B cell (primary cell): ENCODE data around the gene MAN1B1. TPM values are rescaled to one million over a fixed set of nuclear protein-coding genes. Genes with fewer than 3 reads are reported as not detected.
A peak's percentile ranks its signal among the peaks of the same experiment; 100 is the strongest.

Experiments
- ATAC-seq: fragments of 200-7000 bp; cut with Tn5 transposase; one replicate; pipeline ENCODE4 v1.10.0; 2021; ENCODE audit warnings: low read depth, mild to moderate bottlenecking, moderate number of reproducible peaks, moderate library complexity
- CTCF ChIA-PET: fragments of 350-600 bp; sonication (Branson Sonifier 250); formaldehyde crosslinking; loops from one replicate; lab custom pipeline; 2021; ENCODE audit warnings: antibody characterized with exemption, inconsistent platforms; lab: Charles Lee
- POLR2A ChIA-PET: fragments of 350-600 bp; sonication (Branson Sonifier 250); formaldehyde crosslinking; loops from one replicate; lab custom pipeline; 2021; ENCODE audit warnings: antibody characterized with exemption; lab: Charles Lee
- DNase-seq: peaks from one replicate; pipeline ENCODE4 v3.0.0; 2013
- H2AFZ ChIP-seq: 2 replicates; pipeline ENCODE4 v1.6.1; 2012; ENCODE audit warnings: mild to moderate bottlenecking, low read depth, low read length; ENCODE audit not compliant: insufficient read depth, poor library complexity, severe bottlenecking
- H3K27ac ChIP-seq, 2 donors: 1 replicate in 1 of 2; 2 replicates in 1 of 2; pipeline ENCODE4 v1.5.1; 2012 to 2013; ENCODE audit warnings: low read length in 2 of 2, mild to moderate bottlenecking in 2 of 2, moderate library complexity in 1 of 2
- H3K27me3 ChIP-seq, 4 experiments: fragments of 200-600 bp in 1 of 4; sonication (generic) in 1 of 4; replicated peaks in 1 of 4; 1 replicate in 2 of 4; 2 replicates in 2 of 4; pipeline versions ENCODE4 v1.6.1 to v1.7.0; 2013 to 2016; ENCODE audit warnings: low read length in 3 of 4, mild to moderate bottlenecking in 2 of 4, mixed read lengths in 1 of 4, moderate library complexity in 1 of 4; ENCODE audit not compliant: insufficient read depth in 4 of 4, control insufficient read depth in 3 of 4; ENCODE audit errors: control extremely low read depth in 1 of 4
- H3K36me3 ChIP-seq, 2 experiments: replicated peaks in 1 of 2; 1 replicate in 1 of 2; 2 replicates in 1 of 2; pipeline versions ENCODE4 v1.6.1 to v1.7.1; 2013; ENCODE audit warnings: low read length in 1 of 2; ENCODE audit not compliant: insufficient read depth in 2 of 2, control insufficient read depth in 1 of 2; ENCODE audit errors: control extremely low read depth in 1 of 2, extremely low read depth in 1 of 2
- H3K4me1 ChIP-seq, 2 donors: fragments of 200-600 bp in 1 of 2; sonication (generic) in 1 of 2; 1 replicate in 1 of 2; 2 replicates in 1 of 2; pipeline versions ENCODE4 v1.5.1 to v1.6.1; 2013 to 2017; ENCODE audit warnings: low read length in 2 of 2; ENCODE audit not compliant: control insufficient read depth in 2 of 2, insufficient read depth in 2 of 2
- H3K4me2 ChIP-seq: replicated peaks from 2 replicates; pipeline ENCODE3; 2012; ENCODE audit warnings: mild to moderate bottlenecking, low read depth, low read length; ENCODE audit not compliant: poor library complexity, severe bottlenecking
- H3K4me3 ChIP-seq, 5 experiments: fragments of 200-600 bp in 1 of 5; sonication (generic) in 1 of 5; 1 replicate in 3 of 5; 2 replicates in 2 of 5; pipeline versions ENCODE4 v1.5.1 to v1.7.0; 2011 to 2016; ENCODE audit warnings: low read length in 4 of 5, mild to moderate bottlenecking in 4 of 5, low read depth in 2 of 5, control low read depth in 1 of 5, moderate library complexity in 1 of 5; ENCODE audit not compliant: insufficient read depth in 1 of 5; ENCODE audit errors: control extremely low read depth in 1 of 5, extremely low read depth in 1 of 5
- H3K79me2 ChIP-seq: fragments of 200-600 bp; sonication (generic); one replicate; pipeline ENCODE4 v1.6.0; 2016; ENCODE audit warnings: low read length; ENCODE audit not compliant: control insufficient read depth, insufficient read depth
- H3K9ac ChIP-seq: fragments of 200-600 bp; sonication (generic); 2 replicates; pipeline ENCODE4 v1.6.1; 2017; ENCODE audit warnings: mild to moderate bottlenecking, low read length, moderate library complexity
- H3K9me3 ChIP-seq, 3 donors: one replicate each; pipeline versions ENCODE4 v1.6.1 to v1.7.1; 2013; ENCODE audit warnings: low read length in 2 of 3; ENCODE audit not compliant: control insufficient read depth in 2 of 3, insufficient read depth in 1 of 3; ENCODE audit errors: control extremely low read depth in 1 of 3
- H4K20me1 ChIP-seq: 2 replicates; pipeline ENCODE4 v1.6.0; 2012; ENCODE audit warnings: mild to moderate bottlenecking, low read length; ENCODE audit not compliant: insufficient read depth, control insufficient read depth, poor library complexity, severe bottlenecking
- H3K27ac Mint-ChIP-seq: one replicate; pipeline ENCODE4 v1.8.0; 2021; ENCODE audit warnings: mixed read lengths
- H3K27me3 Mint-ChIP-seq: one replicate; pipeline ENCODE4 v1.8.0; 2021; ENCODE audit warnings: mixed read lengths
- H3K4me1 Mint-ChIP-seq: one replicate; pipeline ENCODE4 v1.8.0; 2021; ENCODE audit warnings: mixed read lengths
- H3K4me3 Mint-ChIP-seq: one replicate; pipeline ENCODE4 v1.8.0; 2021; ENCODE audit warnings: mixed read lengths
- H3K9me3 Mint-ChIP-seq: one replicate; pipeline ENCODE4 v1.8.0; 2022; ENCODE audit warnings: mixed read lengths; ENCODE audit not compliant: insufficient read depth
- EZH2 ChIP-seq: IDR thresholded peaks from 2 replicates; pipeline ENCODE4 v1.6.1; 2012; ENCODE audit warnings: borderline replicate concordance, low read depth, mild to moderate bottlenecking, moderate library complexity, low read length; ENCODE audit not compliant: insufficient read depth, poor library complexity, severe bottlenecking
- WGBS: methylation state at CpG from one replicate; pipeline ENCODE4 v1.1.5; 2013; ENCODE audit warnings: missing lambda C conversion rate; ENCODE audit not compliant: insufficient coverage; 5-methylcytosine and 5-hydroxymethylcytosine counted together
- intact Hi-C: fragments of 100-400 bp; cut with micrococcal nuclease; formaldehyde crosslinking; loops from one replicate; pipeline ENCODE4 v1.10.0; 2022
- polyA plus RNA-seq: library from polyadenylated mRNA; depleted of rRNA; stranded (reverse); fragments of >200 nt; gene quantifications from 2 replicates; pipeline ENCODE4 v1.2.3, GENCODE V29; 2012
- total RNA-seq, 2 donors: library from RNA; stranded (reverse); fragments of 120-200 nt in 1 of 2; gene quantifications; 1 replicate in 1 of 2; 2 replicates in 1 of 2; pipeline versions ENCODE4 v1.2.3 to v1.2.4, GENCODE V29; 2013 to 2022
- TF ChIP-seq, protein P1 (sequence below): fragments of 200-600 bp; IDR thresholded peaks from one replicate; pipeline ENCODE4 v1.8.0; 2022; ENCODE audit warnings: antibody characterized with exemption, mild to moderate bottlenecking

Gene MAN1B1
- total and polyA plus RNA-seq, 2 donors (not counting 1 experiment from before 2014, with no cell fraction given) = 47.0 to 68.4 TPM

DNA sequence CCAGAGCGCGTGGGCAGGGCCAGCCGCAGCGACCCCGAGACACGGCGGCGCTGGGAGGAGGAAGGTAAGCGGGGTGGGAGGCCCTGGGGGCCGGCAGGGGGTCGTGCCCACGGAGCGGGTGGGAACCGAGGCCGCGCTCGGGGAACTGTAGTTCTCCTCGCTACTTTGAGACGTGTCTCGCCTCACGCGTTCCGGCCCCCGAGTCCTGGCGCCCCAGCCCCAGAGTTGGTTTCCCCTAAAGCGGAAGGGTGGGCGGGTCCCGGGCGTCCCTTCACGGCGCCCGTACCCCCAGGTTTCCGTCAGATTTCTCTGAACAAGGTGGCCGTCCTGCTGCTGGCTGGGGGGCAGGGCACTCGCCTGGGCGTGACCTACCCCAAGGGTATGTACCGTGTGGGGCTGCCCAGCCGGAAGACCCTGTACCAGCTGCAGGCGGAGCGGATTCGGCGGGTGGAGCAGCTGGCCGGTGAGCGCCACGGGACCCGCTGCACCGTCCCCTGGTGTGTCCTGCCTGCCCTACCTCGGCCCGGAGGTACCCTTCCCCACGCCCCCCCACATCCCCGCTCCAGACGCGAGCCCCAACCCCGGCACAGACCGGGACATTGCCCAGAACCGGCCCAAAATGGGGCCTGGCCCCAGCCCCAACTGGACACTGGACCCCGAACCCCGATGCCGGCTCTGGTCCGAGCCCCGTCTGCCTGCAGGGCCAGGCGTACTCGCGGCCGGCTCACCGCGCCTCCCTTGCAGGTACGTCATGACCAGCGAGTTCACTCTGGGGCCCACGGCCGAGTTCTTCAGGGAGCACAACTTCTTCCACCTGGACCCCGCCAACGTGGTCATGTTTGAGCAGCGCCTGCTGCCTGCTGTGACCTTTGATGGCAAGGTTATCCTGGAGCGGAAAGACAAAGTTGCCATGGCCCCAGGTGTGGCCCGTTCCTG is 8.8 kb upstream of the MAN1B1 start:
- H3K27ac ChIP-seq = peak overlapping the region; percentile 15 to 82
- Mint-ChIP-seq H3K9me3 (no peaks in the 10 kb centered on the region), H3K27me3 (no peaks in the 10 kb centered on the region), H3K27ac (peak overlapping the region; percentile 82), H3K4me1 (peaks cover 22% of the 10 kb centered on the region), H3K4me3 (peak overlapping the region; percentile 81)
- POLR2A ChIA-PET = interaction anchor here (0.5 to 2.0 kb wide), 4 partner anchors 8 to 213 kb away, joined by 3 to 17 read pairs (median 5); partner anchors contain the start of genes MAN1B1 and PAXX
- H3K4me3 ChIP-seq = peak overlapping the region; percentile 13 to 75 (median 66)
- peak overlapping the region; percentile 96 for H3K4me2 ChIP-seq
- no peaks in the 10 kb centered on the region for H3K27me3 ChIP-seq
- peaks cover 26% of the 10 kb centered on the region for H4K20me1 ChIP-seq
- peaks cover 0 to 29% of the 10 kb centered on the region in 2 experiments for H3K36me3 ChIP-seq
- 22% methylated on average over 76 of the region's 76 CpGs for WGBS
- peaks cover 12% of the 10 kb centered on the region for H3K79me2 ChIP-seq
- ATAC-seq (peak; percentile 28), DNase-seq (peak; percentile 69)
- H3K4me1 ChIP-seq = peaks cover 11 to 25% of the 10 kb centered on the region in 2 donors
- no peaks in the 10 kb centered on the region for H3K9me3 ChIP-seq
- CTCF ChIA-PET = interaction anchor here (1.6 to 2.8 kb wide), 3 partner anchors 8 to 11 kb away, joined by 6 to 13 read pairs (median 12); partner anchors contain the start of gene MAN1B1
- peak overlapping the region; percentile 66 for H2AFZ ChIP-seq
- TF ChIP-seq, protein P1, sequence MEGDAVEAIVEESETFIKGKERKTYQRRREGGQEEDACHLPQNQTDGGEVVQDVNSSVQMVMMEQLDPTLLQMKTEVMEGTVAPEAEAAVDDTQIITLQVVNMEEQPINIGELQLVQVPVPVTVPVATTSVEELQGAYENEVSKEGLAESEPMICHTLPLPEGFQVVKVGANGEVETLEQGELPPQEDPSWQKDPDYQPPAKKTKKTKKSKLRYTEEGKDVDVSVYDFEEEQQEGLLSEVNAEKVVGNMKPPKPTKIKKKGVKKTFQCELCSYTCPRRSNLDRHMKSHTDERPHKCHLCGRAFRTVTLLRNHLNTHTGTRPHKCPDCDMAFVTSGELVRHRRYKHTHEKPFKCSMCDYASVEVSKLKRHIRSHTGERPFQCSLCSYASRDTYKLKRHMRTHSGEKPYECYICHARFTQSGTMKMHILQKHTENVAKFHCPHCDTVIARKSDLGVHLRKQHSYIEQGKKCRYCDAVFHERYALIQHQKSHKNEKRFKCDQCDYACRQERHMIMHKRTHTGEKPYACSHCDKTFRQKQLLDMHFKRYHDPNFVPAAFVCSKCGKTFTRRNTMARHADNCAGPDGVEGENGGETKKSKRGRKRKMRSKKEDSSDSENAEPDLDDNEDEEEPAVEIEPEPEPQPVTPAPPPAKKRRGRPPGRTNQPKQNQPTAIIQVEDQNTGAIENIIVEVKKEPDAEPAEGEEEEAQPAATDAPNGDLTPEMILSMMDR = no peak
- TF ChIP-seq EZH2 = no peak
- intact Hi-C loops = loop anchor here (1.0 kb wide), 1 partner anchor 8 kb away; the partner anchor contains the start of gene MAN1B1
- peak overlapping the region; percentile 75 for H3K9ac ChIP-seq
